WI38 (cell line): Measurements from ENCODE around the gene NCOA6.

Experiments
- H3K4me3 ChIP-seq: 2 replicates; pipeline ENCODE4 v1.5.1; 2011; ENCODE audit warnings: low read depth, mild to moderate bottlenecking, control low read depth, low read length
- TF ChIP-seq, protein P1 (sequence below): IDR thresholded peaks from 2 replicates; pipeline ENCODE4 v1.5.1; 2012; ENCODE audit warnings: low read depth, mild to moderate bottlenecking, control low read depth, low read length

The NCOA6 gene

DNA sequence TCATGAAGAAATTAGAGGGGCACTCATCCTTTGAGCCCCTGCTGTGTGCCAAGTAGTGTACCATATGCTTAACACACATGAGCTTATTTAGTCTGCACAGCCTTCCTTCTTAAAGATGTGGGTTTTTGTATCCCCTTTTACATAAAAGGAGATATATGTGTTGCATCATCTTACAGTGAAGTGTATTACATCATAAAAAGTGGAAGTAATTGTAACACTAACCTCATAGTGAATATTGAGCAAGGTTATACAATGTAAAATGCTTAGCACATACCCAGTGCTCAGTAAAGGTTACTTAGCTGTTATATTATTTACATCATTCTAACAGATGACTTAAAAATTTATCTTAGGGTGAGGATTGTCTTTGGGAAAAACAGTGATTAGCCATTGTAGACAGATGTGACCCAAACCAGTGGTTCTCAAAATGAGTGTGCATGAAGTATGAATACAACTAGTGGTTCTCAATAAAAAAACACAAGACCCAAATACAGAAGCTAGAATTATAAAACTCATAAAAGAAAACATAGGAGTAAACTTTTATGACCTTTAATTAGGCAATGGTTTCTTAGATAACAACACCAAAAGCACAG, 144.8 kb downstream of the NCOA6 start:
- TF ChIP-seq, protein P1, sequence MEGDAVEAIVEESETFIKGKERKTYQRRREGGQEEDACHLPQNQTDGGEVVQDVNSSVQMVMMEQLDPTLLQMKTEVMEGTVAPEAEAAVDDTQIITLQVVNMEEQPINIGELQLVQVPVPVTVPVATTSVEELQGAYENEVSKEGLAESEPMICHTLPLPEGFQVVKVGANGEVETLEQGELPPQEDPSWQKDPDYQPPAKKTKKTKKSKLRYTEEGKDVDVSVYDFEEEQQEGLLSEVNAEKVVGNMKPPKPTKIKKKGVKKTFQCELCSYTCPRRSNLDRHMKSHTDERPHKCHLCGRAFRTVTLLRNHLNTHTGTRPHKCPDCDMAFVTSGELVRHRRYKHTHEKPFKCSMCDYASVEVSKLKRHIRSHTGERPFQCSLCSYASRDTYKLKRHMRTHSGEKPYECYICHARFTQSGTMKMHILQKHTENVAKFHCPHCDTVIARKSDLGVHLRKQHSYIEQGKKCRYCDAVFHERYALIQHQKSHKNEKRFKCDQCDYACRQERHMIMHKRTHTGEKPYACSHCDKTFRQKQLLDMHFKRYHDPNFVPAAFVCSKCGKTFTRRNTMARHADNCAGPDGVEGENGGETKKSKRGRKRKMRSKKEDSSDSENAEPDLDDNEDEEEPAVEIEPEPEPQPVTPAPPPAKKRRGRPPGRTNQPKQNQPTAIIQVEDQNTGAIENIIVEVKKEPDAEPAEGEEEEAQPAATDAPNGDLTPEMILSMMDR, result no peak
- H3K4me3 ChIP-seq, result no peak overlapping the region

DNA sequence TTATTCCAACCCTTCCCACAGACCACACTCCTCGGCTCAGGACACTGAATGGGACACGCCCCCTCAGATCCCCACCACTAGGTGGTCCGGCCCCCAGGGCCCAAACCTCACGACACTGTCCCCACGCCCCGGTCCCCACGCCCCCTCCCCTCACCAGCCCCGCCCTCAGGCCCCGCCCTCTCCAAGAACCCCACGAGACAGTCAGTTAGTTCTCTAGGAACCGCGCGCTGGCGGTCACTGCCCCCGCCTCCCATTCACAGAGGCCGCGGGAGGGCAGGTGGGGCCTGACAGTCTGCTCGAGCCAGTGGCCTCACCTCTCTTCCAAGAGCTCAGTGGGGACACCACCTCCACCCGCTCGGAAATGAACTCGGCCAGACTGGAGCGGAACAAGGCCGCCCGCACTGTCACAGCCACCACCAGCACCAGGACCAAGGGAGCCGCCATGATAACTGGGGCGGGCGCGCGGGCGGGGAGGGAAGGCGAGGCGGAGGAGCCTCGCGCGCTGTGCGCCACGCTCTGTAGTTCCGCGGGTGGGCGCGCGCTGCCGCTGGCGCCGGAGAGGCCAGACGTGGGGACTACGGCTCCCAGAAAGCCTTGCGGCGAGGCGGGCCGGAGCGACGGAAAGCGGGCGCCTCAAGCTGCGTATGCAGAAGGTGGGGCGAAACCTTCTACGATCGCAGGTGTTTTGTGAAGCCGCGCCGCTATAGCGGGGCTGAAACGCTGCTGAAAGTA, 148.6 kb downstream of the NCOA6 start, which contains the start of gene PIGU:
PIGU (minus strand) TSS at position 451 of the 732 bp plus-strand sequence; CDS start at position 444, 7 bp downstream.
- H3K4me3 ChIP-seq, result peak within 1 kb of the TSS; percentile 76
- TF ChIP-seq, protein P1, result no peak

DNA sequence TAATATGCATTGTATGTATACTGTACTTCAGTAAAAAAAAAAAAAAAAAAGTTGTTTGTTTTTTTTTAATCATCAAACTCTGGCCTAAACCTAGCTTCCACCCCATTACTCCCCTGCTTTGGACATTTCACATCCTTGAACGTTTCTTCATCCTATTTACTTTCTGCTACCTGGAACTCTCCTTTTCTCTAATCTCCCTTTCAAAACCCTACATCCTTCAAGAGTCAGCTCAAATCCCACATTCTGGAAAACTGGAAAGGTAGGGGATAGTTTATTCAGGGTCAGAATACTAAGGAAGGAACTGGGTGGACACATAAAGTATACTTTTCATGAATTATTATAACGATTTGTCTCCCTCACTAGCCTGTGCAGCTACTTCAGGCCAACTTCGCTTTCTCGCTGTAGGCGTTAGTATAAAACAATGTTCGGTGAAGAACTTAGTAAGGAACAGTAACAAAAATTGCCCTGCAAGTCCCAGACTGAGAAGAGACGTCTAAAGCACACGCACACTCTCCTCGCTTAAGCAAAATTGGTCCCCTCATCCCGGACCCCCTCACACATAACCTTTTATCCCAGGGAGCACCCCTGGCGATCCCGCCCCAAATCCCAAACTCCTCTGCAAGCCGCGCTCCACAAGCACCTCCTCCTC, 149.3 kb downstream of the NCOA6 start:
- H3K4me3 ChIP-seq, result peak overlapping the region; percentile 76
- TF ChIP-seq, protein P1, result no peak

DNA sequence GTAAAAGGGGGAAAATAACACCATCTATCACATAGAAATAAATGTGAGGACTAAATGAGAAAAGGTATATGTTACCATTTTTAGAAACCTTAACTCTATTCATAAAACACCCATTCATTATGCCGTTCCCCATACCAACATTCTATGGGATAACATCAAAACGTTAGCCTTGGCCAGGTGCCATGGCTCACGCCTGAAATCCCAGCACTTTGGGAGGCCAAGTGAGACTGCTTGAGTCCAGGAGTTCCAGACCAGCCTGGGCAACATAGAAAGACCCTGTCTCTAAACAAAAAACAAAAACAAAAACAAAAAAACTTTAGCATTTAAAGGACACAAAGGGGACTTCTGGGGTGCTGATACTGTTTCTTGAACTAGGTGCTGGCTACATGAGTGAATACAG, 149.9 kb downstream of the NCOA6 start:
- TF ChIP-seq, protein P1, result no peak
- H3K4me3 ChIP-seq, result no peak overlapping the region; the same call in 1 of the 2 replicates

DNA sequence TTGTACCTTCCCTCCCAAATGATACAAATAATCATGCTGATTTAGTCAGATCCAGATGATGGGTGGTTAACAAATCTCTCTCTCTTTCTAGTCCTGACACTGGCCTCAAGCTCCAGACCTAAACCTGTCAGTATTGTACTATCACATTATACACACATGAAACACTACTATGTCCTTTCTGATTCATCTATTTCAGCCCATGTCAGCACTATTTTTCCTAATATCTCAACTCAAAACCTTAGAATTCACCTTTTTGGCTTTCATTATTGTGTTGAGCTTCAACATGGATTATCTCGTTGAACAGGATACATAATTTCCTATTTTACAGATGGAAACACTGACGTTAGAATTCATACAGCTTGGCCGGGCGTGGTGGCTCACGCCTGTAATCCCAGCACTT, 152.0 kb downstream of the NCOA6 start:
- no peak overlapping the region for H3K4me3 ChIP-seq
- TF ChIP-seq, protein P1, result no peak

DNA sequence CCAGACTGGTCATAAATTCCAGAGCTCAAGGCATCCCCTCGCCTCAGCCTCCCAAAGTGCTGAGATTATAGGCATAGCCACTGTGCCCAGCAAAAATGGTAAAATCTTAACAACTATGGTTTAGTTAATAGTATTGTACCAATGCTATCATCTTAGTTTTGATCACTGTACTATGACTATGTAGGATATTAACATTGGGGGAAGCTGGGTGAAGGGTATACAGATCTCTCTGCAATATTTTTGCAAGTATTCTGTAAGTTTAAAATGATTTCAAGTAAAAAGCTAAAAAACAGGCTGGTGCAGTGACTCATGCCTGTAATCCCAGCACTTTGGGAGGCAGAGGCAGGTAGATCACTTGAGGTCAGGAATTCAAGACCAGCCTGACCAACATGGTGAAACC, 156.4 kb downstream of the NCOA6 start:
- TF ChIP-seq, protein P1, result no peak
- H3K4me3 ChIP-seq, result no peak overlapping the region
